Neutrophil (primary cell): ENCODE data around the gene ANKRD30A.

Source experiments
- H3K27ac ChIP-seq: fragments of 200-600 bp; sonication (generic); 2 replicates; pipeline ENCODE4 v1.5.1; 2016; ENCODE audit warnings: mild to moderate bottlenecking, moderate library complexity
- H3K27me3 ChIP-seq: fragments of 200-600 bp; sonication (generic); 2 replicates; pipeline ENCODE4 v1.6.0; 2016; ENCODE audit warnings: mild to moderate bottlenecking
- H3K36me3 ChIP-seq: fragments of 200-600 bp; sonication (generic); 2 replicates; pipeline ENCODE4 v1.5.1; 2017
- H3K4me1 ChIP-seq, 2 experiments: fragments of 200-600 bp in 1 of 2; sonication (generic) in 1 of 2; 1 replicate in 1 of 2; 2 replicates in 1 of 2; pipeline versions ENCODE4 v1.5.1 to v1.6.1; 2013 to 2016; ENCODE audit warnings: low read depth in 1 of 2, low read length in 1 of 2, mild to moderate bottlenecking in 1 of 2, moderate library complexity in 1 of 2; ENCODE audit not compliant: control insufficient read depth in 1 of 2, insufficient read depth in 1 of 2
- H3K4me3 ChIP-seq, 2 experiments: fragments of 200-600 bp in 1 of 2; sonication (generic) in 1 of 2; 1 replicate in 1 of 2; 2 replicates in 1 of 2; pipeline ENCODE4 v1.5.1; 2013 to 2016; ENCODE audit warnings: low read depth in 1 of 2, low read length in 1 of 2, mild to moderate bottlenecking in 1 of 2, moderate library complexity in 1 of 2
- H3K9me3 ChIP-seq: fragments of 200-600 bp; sonication (generic); 2 replicates; pipeline ENCODE4 v1.5.1; 2016
- CTCF ChIP-seq: fragments of 200-600 bp; sonication (generic); IDR thresholded peaks from 2 replicates; pipeline ENCODE4 v1.5.1; 2016; ENCODE audit warnings: antibody characterized with exemption

Gene ANKRD30A

GRCh38 chr10:37275216-37275777, 149.9 kb downstream of the ANKRD30A start:
- peaks cover 5% of the 10 kb centered on the region for H3K9me3 ChIP-seq
- H3K4me3 ChIP-seq: no peak overlapping the region
- no peaks in the 10 kb centered on the region for H3K27me3 ChIP-seq
- TF ChIP-seq CTCF: no peak
- no peaks in the 10 kb centered on the region for H3K4me1 ChIP-seq
- no peak overlapping the region for H3K27ac ChIP-seq
- H3K36me3 ChIP-seq: no peaks in the 10 kb centered on the region

- Histone ChIP-seq H3K36me3 (no peaks in the 10 kb centered on the region), H3K4me1 (no peaks in the 10 kb centered on the region), H3K4me3 (no peak overlapping the region), H3K27ac (no peak overlapping the region), H3K27me3 (no peaks in the 10 kb centered on the region), H3K9me3 (no peaks in the 10 kb centered on the region)
- TF ChIP-seq CTCF: no peak
Measured at GRCh38 chr10:37285063-37285462, 159.7 kb downstream of the ANKRD30A start.

GRCh38 chr10:37289833-37290464, 164.6 kb downstream of the ANKRD30A start:
- no peak overlapping the region for H3K27ac ChIP-seq
- H3K4me1 ChIP-seq: no peaks in the 10 kb centered on the region
- no peaks in the 10 kb centered on the region for H3K36me3 ChIP-seq
- no peaks in the 10 kb centered on the region for H3K9me3 ChIP-seq
- no peak overlapping the region for H3K4me3 ChIP-seq
- TF ChIP-seq CTCF: no peak
- no peaks in the 10 kb centered on the region for H3K27me3 ChIP-seq

GRCh38 chr10:37301271-37301670, 175.9 kb downstream of the ANKRD30A start:
- Histone ChIP-seq H3K4me1 (no peaks in the 10 kb centered on the region), H3K36me3 (no peaks in the 10 kb centered on the region), H3K4me3 (no peak overlapping the region), H3K27ac (no peak overlapping the region), H3K27me3 (no peaks in the 10 kb centered on the region), H3K9me3 (no peaks in the 10 kb centered on the region)
- no peak for TF ChIP-seq CTCF

GRCh38 chr10:37304036-37304435, 178.6 kb downstream of the ANKRD30A start:
- H3K4me3 ChIP-seq: no peak overlapping the region
- H3K27me3 ChIP-seq: no peaks in the 10 kb centered on the region
- peaks cover 4% of the 10 kb centered on the region for H3K9me3 ChIP-seq
- no peaks in the 10 kb centered on the region for H3K36me3 ChIP-seq
- H3K4me1 ChIP-seq: no peaks in the 10 kb centered on the region
- no peak for TF ChIP-seq CTCF
- H3K27ac ChIP-seq: no peak overlapping the region
